ENCODE data around the gene ZNF587. TPM values are rescaled to one million over a fixed set of nuclear protein-coding genes. Genes with fewer than 3 reads are reported as not detected.
"Not testable (repeated sequence)": the region's sequence is repeated elsewhere in the genome, so short reads cannot be mapped to it uniquely, and the experiment has no call there.

The ZNF587 gene
- total RNA-seq, 2 experiments from 2014 or later = 32.0 to 34.6 TPM

DNA sequence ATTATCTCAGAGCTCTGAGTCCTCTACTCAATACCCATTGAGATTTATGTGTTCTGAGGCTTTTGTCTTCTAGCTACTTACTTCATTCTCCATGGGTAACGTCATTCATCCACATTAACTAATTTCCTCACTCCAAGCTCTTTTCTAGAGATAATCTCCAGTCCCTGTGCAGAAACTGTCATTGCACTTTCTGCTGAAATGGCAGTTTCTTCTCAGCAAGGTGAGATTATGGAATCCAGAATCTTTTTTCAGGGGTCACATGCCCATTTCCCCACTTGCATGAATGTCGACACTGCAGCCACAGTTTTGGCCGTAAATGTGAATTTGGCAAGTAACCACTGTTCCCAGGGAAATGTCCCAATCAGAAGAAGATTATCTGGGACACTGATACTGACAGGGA is 12.7 kb downstream of the ZNF587 start:
- POLR2A ChIA-PET = interaction anchor here (0.7 kb wide), 2 partner anchors 15 to 427 kb away, joined by 3 to 4 read pairs; no protein-coding TSS in a partner anchor
- CTCF ChIA-PET = interaction anchor here (1.8 kb wide), 1 partner anchor 25 kb away, joined by 3 read pairs; no protein-coding TSS in a partner anchor
- not testable (repeated sequence) for DNase-seq; H3K4me1 Mint-ChIP-seq (ENCODE audit: low read depth); H3K27me3 Mint-ChIP-seq (ENCODE audit: low read depth); ATAC-seq; H3K4me3 Mint-ChIP-seq; H3K27ac Mint-ChIP-seq
- Mint-ChIP-seq H3K36me3 (ENCODE audit: low read depth) (peaks cover 86% of the 10 kb centered on the region), H3K9me3 (ENCODE audit: insufficient read depth) (peaks cover 30% of the 10 kb centered on the region)

DNA sequence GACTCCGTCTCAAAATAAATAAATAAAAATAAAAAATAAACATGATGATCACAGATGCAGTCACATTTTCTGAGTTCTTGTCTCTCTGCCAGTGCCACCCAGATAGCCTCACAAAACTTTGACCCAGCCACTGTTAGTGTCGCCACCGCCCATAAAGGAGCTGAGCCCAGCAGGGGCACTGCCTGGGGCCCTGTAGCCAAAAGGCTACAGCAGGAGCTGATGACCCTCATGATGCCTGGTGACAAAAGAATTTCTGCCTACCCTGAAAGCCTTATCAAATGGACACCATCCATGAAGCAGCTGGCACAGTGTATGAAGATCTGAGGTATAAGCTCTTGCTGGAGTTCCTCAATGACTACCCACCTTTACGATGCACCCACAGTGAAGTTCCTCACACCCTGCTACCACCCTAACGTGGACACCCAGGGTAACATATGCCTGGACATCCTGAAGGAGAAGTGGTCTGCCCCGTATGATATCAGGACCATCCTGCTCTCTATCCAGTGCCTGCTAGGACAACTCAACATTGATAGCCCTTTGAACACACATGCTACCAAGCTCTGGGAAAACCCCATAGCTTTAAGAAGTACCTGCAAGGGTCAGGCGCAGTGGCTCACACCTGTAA is 18.3 kb downstream of the ZNF587 start:
- no peak for ATAC-seq

DNA sequence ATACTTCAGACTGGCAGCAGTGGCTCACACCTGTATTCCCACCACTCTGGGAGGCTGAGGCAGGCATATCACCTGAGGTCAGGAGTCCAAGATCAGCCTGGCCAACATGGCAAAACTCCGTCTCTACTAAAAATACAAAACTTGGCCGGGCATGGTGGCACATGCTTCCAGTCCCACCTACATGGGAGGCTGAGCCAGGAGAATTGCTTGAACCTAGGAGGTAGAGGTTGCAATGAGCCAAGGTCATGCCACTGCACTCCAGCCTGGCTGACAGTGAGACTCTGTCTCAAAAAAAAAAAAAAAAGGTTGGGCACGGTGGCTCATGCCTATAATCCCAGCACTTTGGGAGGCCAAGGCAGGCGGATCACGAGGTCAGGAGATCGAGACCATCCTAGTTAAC is 20.0 kb downstream of the ZNF587 start:
- H3K9me3 Mint-ChIP-seq (ENCODE audit: insufficient read depth) = peaks cover 40% of the 10 kb centered on the region
- POLR2A ChIA-PET = not testable (repeated sequence)

More for the DNA sequence above, 18.3 kb downstream of the ZNF587 start:
- Mint-ChIP-seq H3K36me3 (ENCODE audit: low read depth) (peaks cover 76% of the 10 kb centered on the region), H3K27me3 (ENCODE audit: low read depth) (no peaks in the 10 kb centered on the region), H3K4me3 (no peak overlapping the region), H3K9me3 (ENCODE audit: insufficient read depth) (peaks cover 35% of the 10 kb centered on the region), H3K27ac (no peak overlapping the region), H3K4me1 (ENCODE audit: low read depth) (no peaks in the 10 kb centered on the region)
- DNase-seq = no peak
- POLR2A ChIA-PET = interaction anchor here (0.7 kb wide), 1 partner anchor 108 kb away, joined by 3 read pairs; no protein-coding TSS in a partner anchor
- CTCF ChIA-PET = no interaction called here

DNA sequence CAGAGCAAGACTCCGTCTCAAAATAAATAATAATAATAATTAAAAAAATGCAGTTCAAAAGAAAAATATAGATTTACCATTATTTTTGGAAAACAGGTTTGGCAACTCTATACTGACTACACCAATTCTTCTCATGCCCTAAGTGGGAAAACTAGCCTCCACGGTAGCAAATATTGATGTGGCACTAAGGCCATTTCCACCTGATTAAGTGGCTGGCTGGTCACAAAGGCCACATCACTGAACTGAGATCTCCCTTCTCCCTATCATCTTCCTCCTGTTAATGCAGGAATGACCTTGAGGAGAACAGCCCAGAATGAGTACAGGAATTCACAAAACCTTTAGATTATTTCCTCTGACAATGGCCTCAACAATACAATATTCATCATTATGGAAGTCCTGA is 20.6 kb downstream of the ZNF587 start:
- no peaks in the 10 kb centered on the region for H3K27me3 Mint-ChIP-seq (ENCODE audit: low read depth)
- CTCF ChIA-PET = no interaction called here
- ATAC-seq (no peak), DNase-seq (no peak)
- no peaks in the 10 kb centered on the region for H3K4me1 Mint-ChIP-seq (ENCODE audit: low read depth)
- peaks cover 77% of the 10 kb centered on the region for H3K36me3 Mint-ChIP-seq (ENCODE audit: low read depth)
- no peak overlapping the region for H3K27ac Mint-ChIP-seq
- no peak overlapping the region for H3K4me3 Mint-ChIP-seq
- peaks cover 36% of the 10 kb centered on the region for H3K9me3 Mint-ChIP-seq (ENCODE audit: insufficient read depth)
- POLR2A ChIA-PET = no interaction called here

More for the DNA sequence above, 20.0 kb downstream of the ZNF587 start:
- CTCF ChIA-PET; H3K27me3 Mint-ChIP-seq (ENCODE audit: low read depth); ATAC-seq; H3K4me3 Mint-ChIP-seq; H3K27ac Mint-ChIP-seq; DNase-seq; H3K4me1 Mint-ChIP-seq (ENCODE audit: low read depth): not testable (repeated sequence)
- H3K36me3 Mint-ChIP-seq (ENCODE audit: low read depth) = peaks cover 79% of the 10 kb centered on the region

DNA sequence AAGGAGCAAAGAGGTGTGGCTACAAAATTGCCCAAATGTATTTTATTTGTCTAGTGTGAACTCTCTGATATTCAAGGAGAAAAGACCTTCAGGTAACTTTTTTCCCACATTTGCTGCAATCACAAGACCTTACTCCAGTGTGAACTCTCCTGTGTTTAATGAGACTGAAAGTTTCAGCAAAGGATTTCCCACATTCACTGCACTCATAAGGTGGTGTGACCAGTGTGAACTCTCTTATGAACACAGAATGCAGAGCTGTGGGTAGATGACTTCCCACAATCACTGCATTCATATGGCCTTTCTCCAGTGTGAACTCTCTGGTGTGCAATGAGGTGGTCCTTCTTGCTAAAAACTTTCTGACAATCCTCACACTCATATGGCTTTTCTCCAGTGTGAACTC is 22.8 kb downstream of the ZNF587 start:
- no peak for ATAC-seq
- Mint-ChIP-seq H3K36me3 (ENCODE audit: low read depth) (peaks cover 79% of the 10 kb centered on the region), H3K4me1 (ENCODE audit: low read depth) (no peaks in the 10 kb centered on the region), H3K27ac (no peak overlapping the region), H3K27me3 (ENCODE audit: low read depth) (no peaks in the 10 kb centered on the region), H3K4me3 (no peak overlapping the region), H3K9me3 (ENCODE audit: insufficient read depth) (peaks cover 53% of the 10 kb centered on the region)
- DNase-seq = no peak
- ChIA-PET CTCF (no interaction called here), POLR2A (no interaction called here)

DNA sequence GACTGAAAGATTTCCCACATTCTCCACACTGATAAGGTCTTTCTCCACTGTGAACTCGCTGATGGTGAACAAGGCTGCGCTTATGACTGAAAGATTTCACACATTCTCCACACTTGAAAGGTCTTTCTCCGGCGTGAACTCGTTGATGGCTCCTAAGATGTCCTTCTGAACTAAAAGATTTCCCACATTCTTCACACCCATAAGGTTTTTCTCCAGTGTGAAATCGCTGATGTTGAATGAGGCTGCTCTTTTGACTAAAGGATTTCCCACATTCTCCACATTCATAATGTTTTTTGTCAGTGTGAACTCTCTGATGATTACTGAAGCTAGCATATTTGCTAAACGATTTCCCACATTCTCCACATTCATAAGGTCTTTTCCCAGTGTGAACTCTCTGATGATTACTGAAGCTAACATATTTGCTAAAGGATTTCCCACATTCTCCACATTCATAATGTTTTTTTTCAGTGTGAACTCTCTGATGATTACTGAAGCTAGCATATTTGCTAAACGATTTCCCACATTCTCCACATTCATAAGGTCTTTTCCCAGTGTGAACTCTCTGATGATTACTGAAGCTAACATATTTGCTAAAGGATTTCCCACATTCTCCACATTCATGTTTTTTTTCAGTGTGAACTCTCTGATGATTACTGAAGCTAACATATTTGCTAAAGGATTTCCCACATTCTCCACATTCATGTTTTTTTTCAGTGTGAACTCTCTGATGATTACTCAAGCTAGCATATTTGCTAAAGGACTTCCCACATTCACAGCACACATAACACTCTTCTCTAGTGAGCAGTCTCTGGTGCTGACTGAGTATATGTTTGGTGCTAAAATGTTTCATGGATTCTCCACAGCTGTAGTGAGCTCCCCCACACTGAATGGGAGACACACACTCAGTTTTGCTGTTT is 24.5 kb downstream of the ZNF587 start:
- H3K27me3 Mint-ChIP-seq (ENCODE audit: low read depth); H3K4me3 Mint-ChIP-seq; ATAC-seq; POLR2A ChIA-PET; CTCF ChIA-PET; DNase-seq; H3K4me1 Mint-ChIP-seq (ENCODE audit: low read depth); H3K27ac Mint-ChIP-seq: not testable (repeated sequence)
- Mint-ChIP-seq H3K9me3 (ENCODE audit: insufficient read depth) (peaks cover 49% of the 10 kb centered on the region), H3K36me3 (ENCODE audit: low read depth) (peaks cover 81% of the 10 kb centered on the region)

DNA sequence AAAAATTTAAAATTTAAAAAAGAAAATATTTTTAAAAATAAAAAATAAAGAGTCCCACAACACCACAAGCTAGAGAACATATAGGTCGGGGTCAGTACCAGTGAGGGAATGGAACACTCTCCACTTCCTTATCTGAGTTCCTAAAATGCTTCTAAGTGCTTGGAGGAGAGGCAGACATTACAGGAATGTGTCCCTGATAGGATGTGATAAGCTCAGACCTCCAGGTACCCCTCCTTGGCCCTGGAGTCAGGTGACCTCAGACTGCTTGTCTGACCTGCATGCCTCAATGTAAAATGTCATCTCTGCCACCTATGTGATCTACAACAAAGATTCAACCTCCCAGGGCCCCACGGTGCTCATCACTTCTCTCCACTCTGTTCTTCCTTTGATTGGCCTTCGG is 36.4 kb downstream of the ZNF587 start:
- Mint-ChIP-seq H3K4me3 (no peak overlapping the region), H3K36me3 (ENCODE audit: low read depth) (peaks cover 70% of the 10 kb centered on the region), H3K27ac (no peak overlapping the region), H3K9me3 (ENCODE audit: insufficient read depth) (peaks cover 15% of the 10 kb centered on the region), H3K4me1 (ENCODE audit: low read depth) (peaks cover 25% of the 10 kb centered on the region), H3K27me3 (ENCODE audit: low read depth) (no peaks in the 10 kb centered on the region)
- ChIA-PET CTCF (no interaction called here), POLR2A (no interaction called here)
- ATAC-seq (no peak), DNase-seq (no peak)

DNA sequence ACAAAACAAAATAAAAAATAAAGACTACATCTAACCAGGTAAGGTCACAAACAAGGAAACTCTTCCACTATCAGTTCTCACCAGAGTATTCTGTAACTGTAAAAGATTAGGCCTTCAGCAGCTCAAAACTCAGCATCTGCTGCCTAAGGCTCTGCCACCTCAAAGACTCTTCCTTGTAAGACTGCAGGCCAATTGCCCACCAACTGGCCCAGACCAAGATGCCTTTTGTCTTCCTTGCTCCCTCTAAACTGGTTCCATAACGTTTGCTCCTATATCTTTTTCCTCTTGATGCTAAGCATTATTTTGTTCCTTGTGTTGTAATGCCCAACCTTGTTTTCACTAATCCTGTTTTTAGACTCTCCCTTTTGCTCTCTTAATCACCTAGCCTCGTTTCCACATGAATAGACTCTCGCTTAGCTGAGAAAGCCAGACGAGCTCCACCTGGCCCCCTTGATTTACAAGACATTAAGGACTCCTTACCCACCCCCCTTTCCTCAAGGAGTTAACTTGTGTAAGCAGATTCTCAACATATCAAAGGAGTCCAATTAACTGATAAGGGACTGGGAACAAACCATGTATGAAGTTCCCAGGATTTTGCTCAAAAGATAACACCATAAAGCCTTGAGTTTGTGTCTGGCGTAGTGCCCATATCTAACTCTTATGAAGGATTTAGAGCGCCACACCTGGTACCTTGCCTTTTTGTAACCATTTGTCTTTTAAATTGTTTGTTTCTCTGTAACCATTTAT is 37.7 kb downstream of the ZNF587 start:
- Mint-ChIP-seq H3K27me3 (ENCODE audit: low read depth) (no peaks in the 10 kb centered on the region), H3K36me3 (ENCODE audit: low read depth) (peaks cover 71% of the 10 kb centered on the region), H3K4me1 (ENCODE audit: low read depth) (peaks cover 25% of the 10 kb centered on the region), H3K9me3 (ENCODE audit: insufficient read depth) (peaks cover 15% of the 10 kb centered on the region), H3K4me3 (peak overlapping the region; percentile 96), H3K27ac (peak overlapping the region; percentile 8)
- ChIA-PET CTCF (interaction anchor here (1.1 to 1.6 kb wide), 2 partner anchors 16 to 24 kb away, joined by 3 read pairs; no protein-coding TSS in a partner anchor), POLR2A (interaction anchor here (1.3 kb wide), 1 partner anchor 29 kb away, joined by 3 read pairs; the partner anchor contains the start of gene ZNF417)
- ATAC-seq (no peak), DNase-seq (no peak)

DNA sequence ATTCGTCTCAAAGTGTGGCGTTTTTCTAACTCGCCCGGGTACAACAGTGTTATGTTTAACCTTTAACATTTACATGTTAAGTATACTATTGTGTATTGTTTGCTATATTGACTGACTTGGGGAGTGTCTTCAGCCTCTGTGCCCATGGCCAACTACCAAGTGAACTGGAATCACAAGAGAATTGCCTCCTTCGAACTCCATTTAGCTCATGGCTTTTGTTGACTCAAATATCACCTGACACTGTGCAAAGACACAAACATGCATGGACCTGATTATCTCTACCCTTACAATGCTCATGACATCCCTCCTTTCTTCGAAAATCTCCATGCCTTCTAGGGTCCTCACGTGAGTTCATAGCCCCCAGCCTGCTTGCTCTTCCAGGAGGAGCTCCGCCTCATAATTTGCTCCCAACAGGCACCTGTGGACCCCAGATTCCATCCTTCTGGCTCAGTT is 38.5 kb downstream of the ZNF587 start:
- peaks cover 25% of the 10 kb centered on the region for H3K4me1 Mint-ChIP-seq (ENCODE audit: low read depth)
- ChIA-PET CTCF (interaction anchor here (1.6 kb wide), 1 partner anchor 25 kb away, joined by 3 read pairs; no protein-coding TSS in a partner anchor), POLR2A (interaction anchor here (0.6 to 1.9 kb wide), 4 partner anchors 29 to 90 kb away, joined by 3 to 5 read pairs (median 3); partner anchors contain the start of genes ZNF417 and ZNF552)
- DNase-seq (no peak), ATAC-seq (peak; percentile 5)
- H3K27ac Mint-ChIP-seq = peak overlapping the region; percentile 91
- H3K4me3 Mint-ChIP-seq = peak overlapping the region; percentile 96
- H3K27me3 Mint-ChIP-seq (ENCODE audit: low read depth) = no peaks in the 10 kb centered on the region
- H3K36me3 Mint-ChIP-seq (ENCODE audit: low read depth) = peaks cover 64% of the 10 kb centered on the region
- peaks cover 15% of the 10 kb centered on the region for H3K9me3 Mint-ChIP-seq (ENCODE audit: insufficient read depth)

DNA sequence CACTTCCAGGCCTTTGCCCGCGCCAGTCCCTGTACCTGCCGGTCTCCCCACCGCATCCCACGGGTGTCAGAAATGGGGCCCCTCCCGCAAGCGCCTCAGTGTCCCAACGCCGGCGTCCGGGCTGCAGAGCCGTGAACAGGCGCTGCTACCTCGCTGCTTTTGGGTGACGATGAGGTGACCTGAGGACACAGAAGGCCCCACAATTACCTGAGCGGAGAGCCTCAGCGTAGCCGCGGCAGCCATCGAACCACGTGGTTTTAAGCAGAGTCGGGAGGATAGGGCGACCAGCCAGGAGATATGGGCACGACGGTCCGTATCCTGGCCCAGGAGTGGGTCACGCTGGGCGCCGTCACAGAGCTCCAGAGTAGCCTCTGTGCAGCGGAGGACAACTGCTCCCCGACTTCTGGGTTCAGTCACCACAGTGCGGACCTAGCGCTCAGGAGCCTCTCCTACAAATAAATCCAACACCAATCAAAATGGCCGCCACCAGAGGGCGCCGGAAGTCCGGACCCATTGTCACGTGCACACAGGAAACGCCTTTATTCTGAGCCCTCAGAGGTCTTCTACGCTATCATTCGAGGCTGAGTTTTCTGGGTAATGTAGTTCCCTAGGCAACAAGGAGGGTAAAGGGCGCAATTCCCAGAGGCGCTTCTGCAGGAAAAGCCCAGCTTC is 39.0 kb downstream of the ZNF587 start, which contains the start of gene ZNF814:
Gene ZNF814 (minus strand): TSS at position 478 of the 672 bp plus-strand sequence. CDS start 235 bp downstream, at position 243.
- CTCF ChIA-PET = no interaction called here
- Mint-ChIP-seq H3K27ac (peak within 1 kb of the TSS; percentile 91), H3K27me3 (ENCODE audit: low read depth) (no peaks in the 10 kb centered on the region), H3K9me3 (ENCODE audit: insufficient read depth) (peaks cover 15% of the 10 kb centered on the region), H3K4me1 (ENCODE audit: low read depth) (peaks cover 25% of the 10 kb centered on the region), H3K36me3 (ENCODE audit: low read depth) (peaks cover 58% of the 10 kb centered on the region), H3K4me3 (peak within 1 kb of the TSS; percentile 96)
- POLR2A ChIA-PET = interaction anchor here (0.6 to 1.9 kb wide), 4 partner anchors 28 to 89 kb away, joined by 3 to 5 read pairs (median 3); partner anchors contain the start of genes ZNF417 and ZNF552
- ATAC-seq (peak; percentile 94), DNase-seq (peak; percentile 91)

DNA sequence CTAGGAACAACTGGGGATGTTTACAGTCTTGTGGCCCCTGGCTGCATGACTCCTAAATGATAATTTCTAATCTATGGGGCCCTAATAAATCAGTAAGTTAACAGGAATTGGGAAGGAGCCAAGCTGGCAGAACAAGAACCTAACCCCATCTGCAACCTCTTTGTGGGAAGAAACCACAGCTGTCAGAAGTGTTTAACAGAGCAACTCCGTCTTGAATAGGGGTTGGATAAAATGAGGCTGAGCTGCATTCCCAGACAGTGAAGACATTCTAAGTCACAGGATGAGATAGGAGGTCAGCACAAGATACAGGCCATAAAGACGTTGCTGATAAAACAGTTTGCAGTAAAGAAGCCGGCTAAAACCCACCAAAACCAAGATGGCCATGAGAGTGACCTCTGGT is 41.0 kb downstream of the ZNF587 start:
- H3K27me3 Mint-ChIP-seq (ENCODE audit: low read depth); ATAC-seq; POLR2A ChIA-PET; H3K27ac Mint-ChIP-seq; DNase-seq; H3K4me3 Mint-ChIP-seq; CTCF ChIA-PET: not testable (repeated sequence)
- Mint-ChIP-seq H3K36me3 (ENCODE audit: low read depth) (peaks cover 43% of the 10 kb centered on the region), H3K4me1 (ENCODE audit: low read depth) (peaks cover 23% of the 10 kb centered on the region), H3K9me3 (ENCODE audit: insufficient read depth) (peaks cover 18% of the 10 kb centered on the region)

All from activated CD8-positive, alpha-beta T cell treated with anti-CD3 and anti-CD28 coated beads, Interleukin-2, amount 10 ng/mL, durations not matched to agents 7 days and 5 days (primary cell).